MCF 10A (cell line): ENCODE measurements around the gene HPCAL1. TPM values are rescaled to one million over a fixed set of nuclear protein-coding genes. Genes with fewer than 3 reads are reported as not detected.

ENCODE experiments used
- BruUV-seq: library from RNA; stranded (reverse); fragments of 400-500 nt; replicated peaks from 2 replicates; lab custom pipeline; 2021; lab: Mats Ljungman, UMichigan
- CTCF ChIA-PET: fragments of 300-600 bp; sonication (Branson Sonifier 250); formaldehyde crosslinking; extraction: SDS; loops from one replicate; lab custom pipeline; 2021; ENCODE audit warnings: antibody characterized with exemption, inconsistent platforms; lab: Yijun Ruan, JAX
- POLR2A ChIA-PET: fragments of 300-600, 350-650 bp; sonication (Branson Sonifier 250); formaldehyde crosslinking; extraction: SDS; loops from one replicate; lab custom pipeline; 2020; ENCODE audit warnings: antibody characterized with exemption, inconsistent platforms; lab: Yijun Ruan, JAX
- DNase-seq: peaks from one replicate; pipeline ENCODE4 v3.0.0-alpha.2; 2018; ENCODE audit not compliant: unreplicated experiment
- H3K27ac Mint-ChIP-seq: one replicate; pipeline ENCODE4 v1.8.0; 2022; ENCODE audit warnings: mild to moderate bottlenecking, low read depth, mixed read lengths; ENCODE audit not compliant: unreplicated experiment
- H3K27me3 Mint-ChIP-seq: one replicate; pipeline ENCODE4 v1.8.0; 2022; ENCODE audit warnings: mixed read lengths; ENCODE audit not compliant: insufficient read depth, unreplicated experiment
- H3K36me3 Mint-ChIP-seq: one replicate; pipeline ENCODE4 v1.8.0; 2022; ENCODE audit warnings: mild to moderate bottlenecking, moderate library complexity, mixed read lengths; ENCODE audit not compliant: insufficient read depth, unreplicated experiment
- H3K4me1 Mint-ChIP-seq: one replicate; pipeline ENCODE4 v1.8.0; 2022; ENCODE audit warnings: mixed read lengths; ENCODE audit not compliant: insufficient read depth, unreplicated experiment
- H3K4me3 Mint-ChIP-seq: one replicate; pipeline ENCODE4 v1.8.0; 2022; ENCODE audit warnings: mild to moderate bottlenecking, moderate library complexity, mixed read lengths; ENCODE audit not compliant: unreplicated experiment
- H3K9me3 Mint-ChIP-seq: one replicate; pipeline ENCODE4 v1.8.0; 2022; ENCODE audit warnings: mixed read lengths; ENCODE audit not compliant: unreplicated experiment
- intact Hi-C: fragments of 100-400 bp; cut with micrococcal nuclease; formaldehyde crosslinking; loops from 2 replicates; pipeline ENCODE4 v1.14.1; 2022
- total RNA-seq: library from RNA; stranded (reverse); gene quantifications from 2 replicates; pipeline ENCODE4 v1.2.3, GENCODE V29; 2022
- TF ChIP-seq, protein P1 (sequence below): fragments of 200-600 bp; IDR thresholded peaks from one replicate; pipeline ENCODE4 v1.8.0; 2022; ENCODE audit warnings: antibody characterized with exemption, mild to moderate bottlenecking; ENCODE audit not compliant: unreplicated experiment

HPCAL1 gene
- total RNA-seq, 1 experiment from 2014 or later, result 144 TPM

DNA sequence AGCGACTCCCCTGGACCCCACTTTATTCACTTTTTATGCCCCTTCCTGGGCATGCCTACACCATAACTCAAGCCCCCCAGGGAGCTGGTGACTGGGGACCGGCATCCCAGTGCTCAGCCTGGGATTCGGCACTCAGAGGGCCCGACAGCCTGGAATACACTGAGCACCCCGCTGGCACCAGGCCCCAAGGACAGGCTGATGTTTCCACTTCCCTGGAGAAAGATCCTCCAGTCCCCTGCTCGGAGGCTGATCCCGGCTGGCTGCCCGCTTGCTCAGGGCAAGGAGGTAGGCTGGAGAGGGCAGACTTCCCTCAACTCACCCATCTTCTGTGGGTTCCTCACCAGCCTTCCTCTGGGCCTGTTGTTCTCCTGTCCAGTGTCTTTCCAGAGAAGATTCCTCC lies 108.9 kb downstream of the HPCAL1 start:
- H3K9me3 Mint-ChIP-seq, result no peaks in the 10 kb centered on the region
- ChIA-PET CTCF (interaction anchor here (1.1 to 6.7 kb wide), 4 partner anchors 21 to 339 kb away, joined by 4 to 85 read pairs (median 58); no protein-coding TSS in a partner anchor), POLR2A (no interaction called here)
- H3K27ac Mint-ChIP-seq, result no peak overlapping the region
- intact Hi-C loops, result no loop called here
- H3K36me3 Mint-ChIP-seq, result peaks cover 59% of the 10 kb centered on the region
- no TSS peak for BruUV-seq
- TF ChIP-seq, protein P1, sequence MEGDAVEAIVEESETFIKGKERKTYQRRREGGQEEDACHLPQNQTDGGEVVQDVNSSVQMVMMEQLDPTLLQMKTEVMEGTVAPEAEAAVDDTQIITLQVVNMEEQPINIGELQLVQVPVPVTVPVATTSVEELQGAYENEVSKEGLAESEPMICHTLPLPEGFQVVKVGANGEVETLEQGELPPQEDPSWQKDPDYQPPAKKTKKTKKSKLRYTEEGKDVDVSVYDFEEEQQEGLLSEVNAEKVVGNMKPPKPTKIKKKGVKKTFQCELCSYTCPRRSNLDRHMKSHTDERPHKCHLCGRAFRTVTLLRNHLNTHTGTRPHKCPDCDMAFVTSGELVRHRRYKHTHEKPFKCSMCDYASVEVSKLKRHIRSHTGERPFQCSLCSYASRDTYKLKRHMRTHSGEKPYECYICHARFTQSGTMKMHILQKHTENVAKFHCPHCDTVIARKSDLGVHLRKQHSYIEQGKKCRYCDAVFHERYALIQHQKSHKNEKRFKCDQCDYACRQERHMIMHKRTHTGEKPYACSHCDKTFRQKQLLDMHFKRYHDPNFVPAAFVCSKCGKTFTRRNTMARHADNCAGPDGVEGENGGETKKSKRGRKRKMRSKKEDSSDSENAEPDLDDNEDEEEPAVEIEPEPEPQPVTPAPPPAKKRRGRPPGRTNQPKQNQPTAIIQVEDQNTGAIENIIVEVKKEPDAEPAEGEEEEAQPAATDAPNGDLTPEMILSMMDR, result no peak
- H3K4me3 Mint-ChIP-seq, result no peak overlapping the region
- H3K4me1 Mint-ChIP-seq, result peaks cover 39% of the 10 kb centered on the region
- DNase-seq, result no peak
- H3K27me3 Mint-ChIP-seq, result no peaks in the 10 kb centered on the region

DNA sequence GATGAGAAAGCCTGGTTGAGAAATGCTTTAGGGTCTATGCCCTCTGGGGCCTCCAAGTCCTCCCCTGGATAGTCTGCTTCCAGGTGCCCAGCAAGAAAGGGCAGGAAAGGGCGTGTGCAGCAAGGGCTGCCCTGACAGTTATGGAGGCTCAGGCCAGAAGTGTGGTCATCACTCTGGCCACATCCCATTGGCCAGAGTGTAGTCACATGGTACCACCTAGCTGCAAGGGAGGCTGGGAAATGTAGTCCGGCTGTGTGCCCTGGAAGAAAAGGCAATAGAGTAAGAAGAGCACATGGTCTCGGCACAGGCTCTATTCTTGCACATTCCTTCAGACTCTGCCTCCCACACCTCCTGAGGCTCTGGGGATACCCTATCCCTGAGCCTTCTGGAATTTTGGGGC lies 109.7 kb downstream of the HPCAL1 start:
- H3K4me3 Mint-ChIP-seq, result no peak overlapping the region
- no peaks in the 10 kb centered on the region for H3K27me3 Mint-ChIP-seq
- POLR2A ChIA-PET, result interaction anchor here (0.8 kb wide), 1 partner anchor 297 kb away, joined by 3 read pairs; no protein-coding TSS in a partner anchor
- H3K27ac Mint-ChIP-seq, result no peak overlapping the region
- H3K4me1 Mint-ChIP-seq, result peaks cover 32% of the 10 kb centered on the region
- intact Hi-C loops, result no loop called here
- peaks cover 53% of the 10 kb centered on the region for H3K36me3 Mint-ChIP-seq
- CTCF ChIA-PET, result interaction anchor here (0.7 to 1.2 kb wide), 3 partner anchors 23 to 287 kb away, joined by 3 to 4 read pairs (median 3); no protein-coding TSS in a partner anchor
- TF ChIP-seq, protein P1, result no peak
- H3K9me3 Mint-ChIP-seq, result no peaks in the 10 kb centered on the region
- peak; percentile 67 for DNase-seq
- BruUV-seq, result no TSS peak

DNA sequence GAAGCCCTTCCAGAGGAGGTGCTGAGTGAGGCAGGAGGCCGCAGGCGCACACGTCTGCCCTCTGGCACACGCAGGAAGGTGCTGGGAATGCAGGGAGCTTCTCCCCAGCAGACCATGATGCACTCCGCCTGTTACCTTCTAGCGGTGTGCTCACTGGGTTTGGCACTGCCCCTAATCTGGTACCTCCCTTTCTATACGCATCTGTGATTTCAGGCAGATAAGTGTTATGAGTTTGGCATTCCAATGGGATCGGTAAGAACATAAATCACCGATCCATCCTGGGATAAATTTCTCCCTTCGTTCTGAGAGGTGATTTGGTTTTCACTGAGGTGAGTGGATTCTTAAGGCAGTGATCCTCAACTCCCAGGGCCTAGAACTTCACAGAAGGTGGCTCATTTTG lies 110.8 kb downstream of the HPCAL1 start:
- peaks cover 48% of the 10 kb centered on the region for H3K36me3 Mint-ChIP-seq
- no TSS peak for BruUV-seq
- no peaks in the 10 kb centered on the region for H3K27me3 Mint-ChIP-seq
- no peak overlapping the region for H3K4me3 Mint-ChIP-seq
- no peak for DNase-seq
- H3K4me1 Mint-ChIP-seq, result peaks cover 25% of the 10 kb centered on the region
- TF ChIP-seq, protein P1, result no peak
- intact Hi-C loops, result no loop called here
- ChIA-PET POLR2A (no interaction called here), CTCF (interaction anchor here (0.7 to 1.2 kb wide), 4 partner anchors 115 to 258 kb away, joined by 3 to 5 read pairs (median 4); no protein-coding TSS in a partner anchor)
- H3K9me3 Mint-ChIP-seq, result no peaks in the 10 kb centered on the region
- H3K27ac Mint-ChIP-seq, result peak overlapping the region; percentile 66

DNA sequence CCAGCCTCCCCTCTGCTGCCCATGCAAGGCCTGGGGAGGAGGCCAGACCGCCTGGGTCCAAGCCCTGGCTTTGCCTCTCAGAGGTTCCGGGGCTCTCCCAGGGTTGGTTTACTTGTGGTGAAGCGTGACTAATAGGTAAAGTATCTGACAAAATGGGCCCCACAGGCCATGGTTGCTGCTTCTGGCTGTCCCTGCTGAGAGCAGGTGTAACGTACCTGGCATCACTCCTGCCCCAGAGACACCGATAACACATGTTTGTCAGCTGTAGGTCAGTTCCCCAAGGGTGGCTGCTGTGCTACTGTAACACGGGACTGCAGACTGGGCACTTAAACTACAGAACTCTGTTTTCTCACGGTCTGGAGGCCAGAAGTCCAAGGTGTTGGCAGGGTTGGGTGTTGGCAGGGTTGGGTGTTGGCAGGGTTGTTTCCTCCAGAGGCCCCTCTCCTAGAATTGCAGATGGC lies 111.3 kb downstream of the HPCAL1 start:
- H3K27ac Mint-ChIP-seq, result peak overlapping the region; percentile 66
- no TSS peak for BruUV-seq
- peaks cover 43% of the 10 kb centered on the region for H3K36me3 Mint-ChIP-seq
- H3K4me1 Mint-ChIP-seq, result peaks cover 20% of the 10 kb centered on the region
- CTCF ChIA-PET, result interaction anchor here (0.7 to 3.8 kb wide), 4 partner anchors 21 to 271 kb away, joined by 3 to 22 read pairs (median 6); no protein-coding TSS in a partner anchor
- no peaks in the 10 kb centered on the region for H3K9me3 Mint-ChIP-seq
- intact Hi-C loops, result no loop called here
- no peak overlapping the region for H3K4me3 Mint-ChIP-seq
- POLR2A ChIA-PET, result no interaction called here
- no peaks in the 10 kb centered on the region for H3K27me3 Mint-ChIP-seq
- TF ChIP-seq, protein P1, result no peak
- DNase-seq, result peak; percentile 79
